GM12865 (cell line): ENCODE measurements around the gene MTG2.
"Not testable (repeated sequence)": the region's sequence is repeated elsewhere in the genome, so short reads cannot be mapped to it uniquely, and the experiment has no call there.

Experiments
- DNase-seq: peaks from one replicate; pipeline ENCODE4 v3.0.0; 2010; ENCODE audit warnings: low read depth
- H3K4me3 ChIP-seq: 2 replicates; pipeline ENCODE4 v1.5.1; 2011; ENCODE audit warnings: mild to moderate bottlenecking, low read depth, low read length, control low read depth
- CTCF ChIP-seq: IDR thresholded peaks from 2 replicates; pipeline ENCODE4 v1.5.1; 2011; ENCODE audit warnings: low read length, control low read depth, low read depth, inconsistent platforms; ENCODE audit not compliant: insufficient read depth; ENCODE audit errors: missing control alignments

The MTG2 gene

DNA sequence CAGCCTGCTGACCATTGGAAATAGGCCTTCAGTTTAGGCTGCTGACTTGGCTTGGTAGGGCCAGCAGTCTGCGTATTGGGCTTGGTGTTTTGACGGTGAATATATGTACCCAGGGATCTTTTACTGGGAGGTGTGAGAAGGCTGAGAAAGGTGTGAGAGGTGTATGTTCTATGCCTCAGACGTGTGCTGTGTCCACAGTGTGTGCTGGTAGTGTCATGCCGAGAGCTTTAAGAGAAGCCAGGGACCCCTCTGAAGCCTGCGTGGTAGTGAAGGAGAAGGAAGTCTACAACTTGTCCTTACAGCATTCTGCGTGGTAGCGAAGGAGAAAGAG, 37.2 kb upstream of the MTG2 start:
- no peak for DNase-seq
- no peak overlapping the region for H3K4me3 ChIP-seq
- no peak for TF ChIP-seq CTCF

DNA sequence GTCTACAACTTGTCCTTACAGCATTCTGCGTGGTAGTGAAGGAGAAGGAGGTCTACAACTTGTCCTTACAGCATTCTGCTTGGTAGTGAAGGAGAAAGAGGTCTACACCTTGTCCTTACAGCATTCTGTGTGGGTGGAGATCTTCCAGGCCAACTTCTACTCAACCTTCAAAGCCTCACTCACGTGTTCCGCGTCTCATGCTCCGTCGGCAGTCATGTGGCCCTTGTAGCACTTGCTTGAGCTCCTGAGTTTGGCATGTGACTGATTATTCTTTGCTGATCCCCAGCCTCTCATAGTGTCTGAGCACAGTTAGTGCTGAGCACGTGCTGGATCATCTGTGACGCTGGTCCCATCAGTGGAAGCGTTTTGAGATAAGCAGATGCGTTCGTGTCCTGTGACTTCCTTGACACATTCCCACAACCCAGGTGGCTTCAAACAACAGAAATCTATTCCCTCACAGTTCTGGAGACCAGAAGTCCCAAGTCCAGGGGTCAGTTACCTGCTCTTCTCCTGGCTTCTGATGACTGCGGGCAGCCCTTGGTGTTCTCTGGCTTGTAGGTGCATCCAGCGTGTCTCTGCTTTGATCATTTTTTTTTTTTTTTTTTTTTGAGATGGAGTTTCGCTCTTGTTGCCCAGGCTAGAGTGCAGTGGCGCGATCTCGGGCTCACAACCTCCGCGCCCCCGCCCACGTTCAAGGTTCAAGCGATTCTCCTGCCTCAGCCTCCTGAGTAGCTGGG, 36.6 kb upstream of the MTG2 start:
- DNase-seq, result no peak
- TF ChIP-seq CTCF, result no peak
- H3K4me3 ChIP-seq, result no peak overlapping the region

DNA sequence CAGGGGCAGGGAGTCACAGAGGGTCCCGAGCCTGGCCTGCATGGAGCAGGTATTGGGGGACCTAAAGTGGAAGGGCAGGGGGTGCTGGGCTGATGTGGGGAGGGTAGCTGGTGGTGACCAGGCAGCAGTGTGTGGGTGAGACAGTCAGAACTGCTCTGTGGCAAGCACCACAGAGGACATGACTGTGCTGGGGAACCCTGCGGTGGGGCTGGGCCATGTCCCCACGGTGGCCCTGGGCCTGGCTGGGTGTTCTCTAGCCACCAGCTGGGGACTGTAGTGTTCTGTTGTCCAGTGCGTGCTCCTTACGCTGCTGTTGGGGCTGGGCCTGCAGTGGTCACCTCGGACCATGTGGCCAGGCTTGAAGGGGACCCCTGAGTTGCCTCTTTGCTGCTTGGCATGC, 35.7 kb upstream of the MTG2 start:
- no peak overlapping the region for H3K4me3 ChIP-seq
- no peak for TF ChIP-seq CTCF
- no peak for DNase-seq

GRCh38 chr20:62147528-62147927, 35.3 kb upstream of the MTG2 start:
- no peak for DNase-seq
- TF ChIP-seq CTCF, result no peak

DNA sequence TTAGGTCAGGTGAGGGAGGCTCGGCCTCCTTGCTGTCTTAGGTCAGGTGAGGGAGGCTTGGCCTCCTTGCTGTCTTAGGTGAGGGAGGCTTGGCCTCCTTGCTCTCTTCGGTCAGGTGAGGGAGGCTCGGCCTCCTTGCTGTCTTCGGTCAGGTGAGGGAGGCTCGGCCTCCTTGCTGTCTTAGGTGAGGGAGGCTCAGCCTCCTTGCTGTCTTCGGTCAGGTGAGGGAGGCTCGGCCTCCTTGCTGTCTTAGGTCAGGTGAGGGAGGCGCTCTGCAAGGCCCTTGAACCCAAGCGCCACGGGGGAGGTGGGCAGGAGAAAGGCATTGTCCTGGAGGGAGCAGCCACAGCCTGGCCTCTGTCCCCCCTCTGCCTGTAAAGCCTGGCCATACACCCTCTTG, 34.4 kb upstream of the MTG2 start:
- H3K4me3 ChIP-seq, DNase-seq: not testable (repeated sequence)

More at GRCh38 chr20:62147528-62147927, 35.3 kb upstream of the MTG2 start:
- no peak overlapping the region for H3K4me3 ChIP-seq

DNA sequence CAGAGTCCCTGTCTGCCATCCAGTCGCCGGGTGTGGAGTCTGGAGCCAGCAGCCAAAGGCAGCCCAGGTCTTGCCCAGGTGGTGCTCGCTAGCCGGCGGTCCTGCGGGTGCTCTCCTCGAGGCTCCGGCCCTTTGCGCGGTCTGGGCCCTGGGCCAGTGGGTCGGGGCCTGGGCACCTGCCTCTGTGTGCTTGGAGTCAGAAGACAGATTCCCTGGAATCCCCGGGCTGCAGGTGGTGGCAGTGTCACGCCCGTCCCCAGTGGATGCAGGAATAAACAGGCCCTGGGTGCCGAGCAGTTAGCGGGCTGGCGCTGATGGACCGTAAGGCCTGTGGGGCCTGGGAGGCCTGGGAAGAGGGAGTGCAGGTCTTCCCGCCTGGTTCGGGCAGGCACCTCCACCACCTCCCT, 33.9 kb upstream of the MTG2 start:
- DNase-seq, result no peak
- TF ChIP-seq CTCF, result no peak
- H3K4me3 ChIP-seq, result no peak overlapping the region

- H3K4me3 ChIP-seq, result no peak overlapping the region
- DNase-seq, result no peak
- TF ChIP-seq CTCF, result no peak
Measured at GRCh38 chr20:62149532-62150309, 33.1 kb upstream of the MTG2 start.
